HL-60 (cell line): Measurements from ENCODE around the gene ERICH6.
A peak's percentile ranks its signal among the peaks of the same experiment; 100 is the strongest.

Source experiments
- DNase-seq, 2 experiments: peaks; one replicate each; pipeline ENCODE4 v3.0.0-alpha.2; 2010 to 2020; ENCODE audit warnings: low read depth in 1 of 2, low spot score in 1 of 2
- H3K27ac ChIP-seq: fragments of 250-450 bp; sonication (Bioruptor Pico); replicated peaks from 2 replicates; pipeline ENCODE4 v1.5.1; 2020; ENCODE audit warnings: mild to moderate bottlenecking, moderate library complexity
- H3K27me3 ChIP-seq: fragments of 250-450 bp; sonication (Bioruptor Pico); 2 replicates; pipeline ENCODE4 v1.5.1; 2021; ENCODE audit warnings: mild to moderate bottlenecking, moderate library complexity; ENCODE audit not compliant: insufficient read depth, poor library complexity, severe bottlenecking
- H3K4me3 ChIP-seq: replicated peaks from 2 replicates; pipeline ENCODE4 v1.5.1; 2011; ENCODE audit warnings: mild to moderate bottlenecking, control low read depth, low read length; ENCODE audit not compliant: insufficient read depth
- GABPA ChIP-seq: IDR thresholded peaks from 2 replicates; pipeline ENCODE4 v1.6.1; 2012; ENCODE audit warnings: low read depth
- SPI1 ChIP-seq: IDR thresholded peaks from 2 replicates; pipeline ENCODE4 v1.6.1; 2012; ENCODE audit warnings: low read depth, mild to moderate bottlenecking, borderline replicate concordance
- TF ChIP-seq, protein P1 (sequence below): IDR thresholded peaks from 2 replicates; pipeline ENCODE4 v1.6.1; 2012; ENCODE audit warnings: low read depth; ENCODE audit not compliant: insufficient replicate concordance

ERICH6 gene

DNA sequence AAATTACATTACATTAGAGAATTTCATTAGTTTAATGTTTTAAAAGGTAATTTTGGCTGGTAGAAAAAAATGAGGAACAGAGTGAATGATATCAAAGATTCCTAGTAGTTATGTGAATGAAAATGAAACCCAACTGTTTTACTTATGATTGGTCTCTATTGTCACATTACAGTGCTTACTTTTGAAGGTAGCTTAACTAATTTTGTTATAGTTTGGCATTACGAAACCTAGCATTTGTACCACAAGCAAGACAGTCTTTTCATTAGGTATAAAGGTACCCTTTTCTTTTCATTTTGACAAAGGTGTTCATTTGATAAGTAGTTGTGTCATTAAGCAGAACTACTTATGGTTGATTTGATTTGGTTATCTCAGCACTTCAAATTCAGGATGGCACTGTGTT is 93.7 kb downstream of the ERICH6 start:
- H3K4me3 ChIP-seq, result no peak overlapping the region
- TF ChIP-seq GABPA (no peak), SPI1 (peak; percentile 38; the same call in 1 of the 2 replicates)
- TF ChIP-seq, protein P1, sequence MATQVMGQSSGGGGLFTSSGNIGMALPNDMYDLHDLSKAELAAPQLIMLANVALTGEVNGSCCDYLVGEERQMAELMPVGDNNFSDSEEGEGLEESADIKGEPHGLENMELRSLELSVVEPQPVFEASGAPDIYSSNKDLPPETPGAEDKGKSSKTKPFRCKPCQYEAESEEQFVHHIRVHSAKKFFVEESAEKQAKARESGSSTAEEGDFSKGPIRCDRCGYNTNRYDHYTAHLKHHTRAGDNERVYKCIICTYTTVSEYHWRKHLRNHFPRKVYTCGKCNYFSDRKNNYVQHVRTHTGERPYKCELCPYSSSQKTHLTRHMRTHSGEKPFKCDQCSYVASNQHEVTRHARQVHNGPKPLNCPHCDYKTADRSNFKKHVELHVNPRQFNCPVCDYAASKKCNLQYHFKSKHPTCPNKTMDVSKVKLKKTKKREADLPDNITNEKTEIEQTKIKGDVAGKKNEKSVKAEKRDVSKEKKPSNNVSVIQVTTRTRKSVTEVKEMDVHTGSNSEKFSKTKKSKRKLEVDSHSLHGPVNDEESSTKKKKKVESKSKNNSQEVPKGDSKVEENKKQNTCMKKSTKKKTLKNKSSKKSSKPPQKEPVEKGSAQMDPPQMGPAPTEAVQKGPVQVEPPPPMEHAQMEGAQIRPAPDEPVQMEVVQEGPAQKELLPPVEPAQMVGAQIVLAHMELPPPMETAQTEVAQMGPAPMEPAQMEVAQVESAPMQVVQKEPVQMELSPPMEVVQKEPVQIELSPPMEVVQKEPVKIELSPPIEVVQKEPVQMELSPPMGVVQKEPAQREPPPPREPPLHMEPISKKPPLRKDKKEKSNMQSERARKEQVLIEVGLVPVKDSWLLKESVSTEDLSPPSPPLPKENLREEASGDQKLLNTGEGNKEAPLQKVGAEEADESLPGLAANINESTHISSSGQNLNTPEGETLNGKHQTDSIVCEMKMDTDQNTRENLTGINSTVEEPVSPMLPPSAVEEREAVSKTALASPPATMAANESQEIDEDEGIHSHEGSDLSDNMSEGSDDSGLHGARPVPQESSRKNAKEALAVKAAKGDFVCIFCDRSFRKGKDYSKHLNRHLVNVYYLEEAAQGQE, result no peak
- no peak overlapping the region for H3K27ac ChIP-seq
- no peaks in the 10 kb centered on the region for H3K27me3 ChIP-seq
- DNase-seq, result no peak
